ENCODE results near the gene NDUFB10. TPM values are rescaled to one million over a fixed set of nuclear protein-coding genes. Genes with fewer than 3 reads are reported as not detected.

NDUFB10 gene
- total RNA-seq, 2 donors from 2014 or later: 172 to 333 TPM

- Histone ChIP-seq H3K27me3 (replicated peaks; ENCODE audit: insufficient read depth) (no peaks in the 10 kb centered on the region), H3K4me3 (no peak overlapping the region), H3K36me3 (peaks cover 6 to 7% of the 10 kb centered on the region in 2 donors), H3K9me3 (no peaks in the 10 kb centered on the region), H3K27ac (no peak overlapping the region), H3K4me1 (replicated peaks) (no peaks in the 10 kb centered on the region)
- 32% methylated on average over 14 of the region's 16 CpGs for WGBS
- intact Hi-C loops (cut with DNase I): no loop called here
- no peak for DNase-seq (ENCODE audit: low spot score)
- TF ChIP-seq POLR2AphosphoS5 (IDR thresholded peaks at IDR 0.05) (no peak), POLR2A (IDR thresholded peaks at IDR 0.05) (no peak)
- TF ChIP-seq, protein P1, sequence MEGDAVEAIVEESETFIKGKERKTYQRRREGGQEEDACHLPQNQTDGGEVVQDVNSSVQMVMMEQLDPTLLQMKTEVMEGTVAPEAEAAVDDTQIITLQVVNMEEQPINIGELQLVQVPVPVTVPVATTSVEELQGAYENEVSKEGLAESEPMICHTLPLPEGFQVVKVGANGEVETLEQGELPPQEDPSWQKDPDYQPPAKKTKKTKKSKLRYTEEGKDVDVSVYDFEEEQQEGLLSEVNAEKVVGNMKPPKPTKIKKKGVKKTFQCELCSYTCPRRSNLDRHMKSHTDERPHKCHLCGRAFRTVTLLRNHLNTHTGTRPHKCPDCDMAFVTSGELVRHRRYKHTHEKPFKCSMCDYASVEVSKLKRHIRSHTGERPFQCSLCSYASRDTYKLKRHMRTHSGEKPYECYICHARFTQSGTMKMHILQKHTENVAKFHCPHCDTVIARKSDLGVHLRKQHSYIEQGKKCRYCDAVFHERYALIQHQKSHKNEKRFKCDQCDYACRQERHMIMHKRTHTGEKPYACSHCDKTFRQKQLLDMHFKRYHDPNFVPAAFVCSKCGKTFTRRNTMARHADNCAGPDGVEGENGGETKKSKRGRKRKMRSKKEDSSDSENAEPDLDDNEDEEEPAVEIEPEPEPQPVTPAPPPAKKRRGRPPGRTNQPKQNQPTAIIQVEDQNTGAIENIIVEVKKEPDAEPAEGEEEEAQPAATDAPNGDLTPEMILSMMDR (IDR thresholded peaks at IDR 0.05): no peak
These were observed 21.4 kb downstream of the NDUFB10 start for GRCh38 chr16:1980770-1981087.

- TF ChIP-seq POLR2AphosphoS5 (IDR thresholded peaks at IDR 0.05) (no peak), POLR2A (IDR thresholded peaks at IDR 0.05) (no peak)
- TF ChIP-seq, protein P1 (IDR thresholded peaks at IDR 0.05): no peak
- intact Hi-C loops (cut with DNase I): no loop called here
- Histone ChIP-seq H3K36me3 (peaks cover 2 to 8% of the 10 kb centered on the region in 2 donors), H3K9me3 (no peaks in the 10 kb centered on the region), H3K4me1 (replicated peaks) (no peaks in the 10 kb centered on the region), H3K27ac (no peak within 1 kb of the TSS), H3K4me3 (no peak within 1 kb of the TSS), H3K27me3 (replicated peaks; ENCODE audit: insufficient read depth) (no peaks in the 10 kb centered on the region)
- no peak for DNase-seq (ENCODE audit: low spot score)
- 34% methylated on average over 6 of the region's 6 CpGs for WGBS
These were observed 22.1 kb downstream of the NDUFB10 start, which contains the start of gene NOXO1 for GRCh38 chr16:1981398-1981836. Gene NOXO1 (minus strand): TSS chr16:1981469. CDS start chr16:1981179, 290 bp downstream.

DNA sequence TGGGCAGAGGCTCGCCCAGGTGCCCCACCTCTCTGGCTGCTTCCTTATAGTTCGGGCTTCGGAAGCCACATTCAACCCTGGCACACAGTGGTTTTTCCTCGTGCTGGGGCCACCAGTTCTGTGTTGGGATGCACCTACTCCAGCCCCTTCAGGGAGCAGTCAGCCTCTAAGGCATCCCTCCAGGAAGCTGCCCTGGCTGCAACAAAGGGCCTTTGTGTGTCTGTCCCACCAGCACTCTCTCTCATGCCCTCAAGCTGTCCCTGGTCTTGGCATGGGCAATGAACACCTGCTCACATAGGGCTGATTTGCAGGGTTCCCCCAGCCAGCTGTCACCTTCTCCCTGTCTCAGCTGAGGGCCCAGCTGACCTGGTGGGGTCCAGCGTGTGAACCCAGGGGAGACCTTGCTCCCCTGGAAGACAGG lies 22.7 kb downstream of the NDUFB10 start:
- DNase-seq (ENCODE audit: low spot score): peak; percentile 36
- no peak for TF ChIP-seq POLR2A (IDR thresholded peaks at IDR 0.05)
- TF ChIP-seq POLR2AphosphoS5 (IDR thresholded peaks at IDR 0.05): peak; percentile 5
- TF ChIP-seq, protein P1 (IDR thresholded peaks at IDR 0.05): no peak
- H3K4me1 ChIP-seq (replicated peaks): no peaks in the 10 kb centered on the region
- intact Hi-C loops (cut with DNase I): no loop called here
- no peak overlapping the region for H3K27ac ChIP-seq
- no peaks in the 10 kb centered on the region for H3K27me3 ChIP-seq (replicated peaks; ENCODE audit: insufficient read depth)
- H3K36me3 ChIP-seq: peaks cover 2 to 10% of the 10 kb centered on the region in 2 donors
- no peaks in the 10 kb centered on the region for H3K9me3 ChIP-seq
- no peak overlapping the region for H3K4me3 ChIP-seq
- 35% methylated on average over 5 of the region's 5 CpGs for WGBS

DNA sequence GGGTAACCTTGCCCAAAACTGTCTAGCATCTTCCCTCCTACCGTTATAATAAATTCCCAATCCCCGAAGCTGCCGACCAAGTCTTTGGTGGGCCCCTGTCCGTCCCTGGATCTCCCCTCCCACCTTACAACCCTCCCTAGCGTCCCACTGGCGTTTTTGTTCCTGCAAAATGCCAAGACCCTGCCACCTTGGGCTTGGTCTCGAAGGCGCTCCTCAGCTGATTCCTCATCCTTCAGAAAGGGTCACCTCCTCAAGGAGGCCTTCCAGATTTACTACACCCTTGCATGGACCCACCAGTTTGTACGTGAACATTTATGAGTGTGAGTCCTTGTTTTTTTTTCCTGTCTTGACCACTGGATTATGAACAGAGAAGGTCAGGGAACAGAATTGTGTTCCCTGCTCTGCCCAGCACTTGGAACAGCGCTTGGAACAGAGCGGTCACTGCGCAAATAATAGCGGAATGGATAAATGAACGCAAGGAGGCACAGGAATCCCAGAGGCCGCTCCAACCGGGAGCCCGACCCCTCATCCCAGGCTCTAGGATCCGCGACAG lies 23.7 kb downstream of the NDUFB10 start:
- intact Hi-C loops (cut with DNase I): no loop called here
- 32% methylated on average over 19 of the region's 19 CpGs for WGBS
- H3K4me1 ChIP-seq (replicated peaks): no peaks in the 10 kb centered on the region
- no peaks in the 10 kb centered on the region for H3K9me3 ChIP-seq
- H3K36me3 ChIP-seq: peaks cover 0 to 10% of the 10 kb centered on the region in 2 donors
- H3K4me3 ChIP-seq: peak overlapping the region; percentile 81 to 82
- H3K27ac ChIP-seq: peak overlapping the region; percentile 70 to 73
- TF ChIP-seq POLR2AphosphoS5 (IDR thresholded peaks at IDR 0.05): no peak
- TF ChIP-seq, protein P1 (IDR thresholded peaks at IDR 0.05): no peak
- TF ChIP-seq POLR2A (IDR thresholded peaks at IDR 0.05): no peak
- H3K27me3 ChIP-seq (replicated peaks; ENCODE audit: insufficient read depth): no peaks in the 10 kb centered on the region
- no peak for DNase-seq (ENCODE audit: low spot score)
